ENCODE measurements around the gene RAD18.

DNA sequence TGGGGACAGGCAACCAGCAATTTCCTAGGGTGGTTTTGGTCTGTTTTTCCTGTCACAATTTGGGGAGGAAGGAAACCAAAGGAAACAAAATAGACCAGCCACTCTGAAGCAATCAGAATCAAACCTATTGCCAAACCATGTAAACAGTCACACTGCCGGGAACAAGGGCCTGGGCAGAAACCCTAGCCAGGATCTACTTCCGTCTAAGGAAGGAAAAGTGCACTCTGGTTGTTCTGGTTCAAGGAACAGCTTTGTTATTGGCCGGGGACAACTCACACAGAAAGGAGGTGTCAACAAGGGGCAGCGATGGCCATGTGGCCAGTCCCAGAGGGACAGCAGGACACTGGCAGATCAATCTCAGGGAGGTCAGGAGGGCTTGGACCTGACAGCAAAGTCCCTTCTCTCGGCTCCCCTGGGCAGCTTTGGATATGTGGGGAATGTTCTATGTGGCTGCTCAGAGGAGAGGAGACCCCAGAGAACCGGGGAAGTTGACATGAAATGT lies 17.5 kb upstream of the RAD18 start:
- TF ChIP-seq, protein P1, sequence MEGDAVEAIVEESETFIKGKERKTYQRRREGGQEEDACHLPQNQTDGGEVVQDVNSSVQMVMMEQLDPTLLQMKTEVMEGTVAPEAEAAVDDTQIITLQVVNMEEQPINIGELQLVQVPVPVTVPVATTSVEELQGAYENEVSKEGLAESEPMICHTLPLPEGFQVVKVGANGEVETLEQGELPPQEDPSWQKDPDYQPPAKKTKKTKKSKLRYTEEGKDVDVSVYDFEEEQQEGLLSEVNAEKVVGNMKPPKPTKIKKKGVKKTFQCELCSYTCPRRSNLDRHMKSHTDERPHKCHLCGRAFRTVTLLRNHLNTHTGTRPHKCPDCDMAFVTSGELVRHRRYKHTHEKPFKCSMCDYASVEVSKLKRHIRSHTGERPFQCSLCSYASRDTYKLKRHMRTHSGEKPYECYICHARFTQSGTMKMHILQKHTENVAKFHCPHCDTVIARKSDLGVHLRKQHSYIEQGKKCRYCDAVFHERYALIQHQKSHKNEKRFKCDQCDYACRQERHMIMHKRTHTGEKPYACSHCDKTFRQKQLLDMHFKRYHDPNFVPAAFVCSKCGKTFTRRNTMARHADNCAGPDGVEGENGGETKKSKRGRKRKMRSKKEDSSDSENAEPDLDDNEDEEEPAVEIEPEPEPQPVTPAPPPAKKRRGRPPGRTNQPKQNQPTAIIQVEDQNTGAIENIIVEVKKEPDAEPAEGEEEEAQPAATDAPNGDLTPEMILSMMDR (IDR thresholded peaks at IDR 0.05), result no peak
- TF ChIP-seq ZFX (IDR thresholded peaks at IDR 0.05; ENCODE audit: borderline replicate concordance), result no peak
